GM21619 (cell line): ENCODE results near the gene PFDN2.
A peak's percentile ranks its signal among the peaks of the same experiment; 100 is the strongest.
"Not testable (repeated sequence)": the region's sequence is repeated elsewhere in the genome, so short reads cannot be mapped to it uniquely, and the experiment has no call there.

Source experiments
- ATAC-seq: cut with Tn5 transposase; IDR thresholded peaks from one replicate; pipeline ENCODE4 v1.9.1; 2021; ENCODE audit not compliant: unreplicated experiment

The PFDN2 gene

DNA sequence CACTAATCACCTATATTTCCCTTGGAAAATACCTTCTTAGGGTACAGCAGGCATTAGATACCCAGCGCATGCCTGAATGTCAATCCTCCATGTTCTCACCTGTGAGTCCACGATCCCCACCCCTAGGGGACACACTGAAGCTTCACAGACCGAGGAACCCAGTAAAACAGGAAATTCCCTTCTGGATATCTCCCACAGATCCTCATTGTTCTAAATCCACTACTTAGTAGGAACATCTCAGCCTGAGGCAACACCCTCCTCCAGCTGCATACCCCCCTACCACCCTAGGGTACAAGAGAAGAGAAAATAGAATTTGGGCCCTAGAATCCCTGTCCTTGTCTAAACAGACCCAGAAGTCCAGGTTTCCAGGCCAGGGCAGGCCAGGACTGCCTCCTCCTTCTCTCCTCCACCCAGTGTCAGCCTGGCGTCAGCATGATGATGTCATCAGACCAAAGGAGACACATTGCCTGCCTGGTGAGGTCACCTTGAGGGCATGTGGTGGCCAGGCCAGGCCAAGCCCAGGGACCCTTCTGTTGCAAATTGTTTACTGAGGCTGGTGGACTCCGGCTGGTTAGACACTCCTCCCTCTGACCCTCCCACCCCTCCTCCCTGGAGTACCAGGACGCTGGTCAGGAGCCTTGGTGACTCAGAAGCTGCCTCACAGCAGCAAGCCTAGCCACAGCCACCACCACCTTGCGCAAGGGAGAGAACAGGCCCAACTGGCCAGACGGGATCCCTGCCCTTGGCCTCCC, 34.7 kb downstream of the PFDN2 start:
- no peak for ATAC-seq

DNA sequence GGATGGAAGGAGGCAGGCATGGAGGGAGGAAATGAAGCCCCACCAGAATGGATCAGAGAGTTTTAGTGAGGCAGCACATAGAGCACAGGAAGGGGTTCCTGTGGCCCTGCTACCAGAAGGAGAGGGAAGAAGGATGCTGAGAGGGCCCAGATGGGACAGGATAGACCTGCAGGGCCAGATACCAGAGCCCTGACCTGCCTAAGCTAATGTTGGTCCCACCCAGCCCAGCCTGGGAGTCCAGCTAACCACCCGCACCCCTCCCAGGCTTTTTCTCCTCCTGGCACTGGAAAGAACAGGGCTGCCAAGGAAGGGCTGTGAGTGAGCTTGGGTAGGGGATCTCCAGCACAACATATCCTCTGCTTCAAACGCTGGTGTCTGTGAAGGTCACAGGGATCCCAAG, 35.4 kb downstream of the PFDN2 start:
- no peak for ATAC-seq

GRCh38 chr1:161081519-161081918, 36.3 kb downstream of the PFDN2 start:
- ATAC-seq, result no peak

DNA sequence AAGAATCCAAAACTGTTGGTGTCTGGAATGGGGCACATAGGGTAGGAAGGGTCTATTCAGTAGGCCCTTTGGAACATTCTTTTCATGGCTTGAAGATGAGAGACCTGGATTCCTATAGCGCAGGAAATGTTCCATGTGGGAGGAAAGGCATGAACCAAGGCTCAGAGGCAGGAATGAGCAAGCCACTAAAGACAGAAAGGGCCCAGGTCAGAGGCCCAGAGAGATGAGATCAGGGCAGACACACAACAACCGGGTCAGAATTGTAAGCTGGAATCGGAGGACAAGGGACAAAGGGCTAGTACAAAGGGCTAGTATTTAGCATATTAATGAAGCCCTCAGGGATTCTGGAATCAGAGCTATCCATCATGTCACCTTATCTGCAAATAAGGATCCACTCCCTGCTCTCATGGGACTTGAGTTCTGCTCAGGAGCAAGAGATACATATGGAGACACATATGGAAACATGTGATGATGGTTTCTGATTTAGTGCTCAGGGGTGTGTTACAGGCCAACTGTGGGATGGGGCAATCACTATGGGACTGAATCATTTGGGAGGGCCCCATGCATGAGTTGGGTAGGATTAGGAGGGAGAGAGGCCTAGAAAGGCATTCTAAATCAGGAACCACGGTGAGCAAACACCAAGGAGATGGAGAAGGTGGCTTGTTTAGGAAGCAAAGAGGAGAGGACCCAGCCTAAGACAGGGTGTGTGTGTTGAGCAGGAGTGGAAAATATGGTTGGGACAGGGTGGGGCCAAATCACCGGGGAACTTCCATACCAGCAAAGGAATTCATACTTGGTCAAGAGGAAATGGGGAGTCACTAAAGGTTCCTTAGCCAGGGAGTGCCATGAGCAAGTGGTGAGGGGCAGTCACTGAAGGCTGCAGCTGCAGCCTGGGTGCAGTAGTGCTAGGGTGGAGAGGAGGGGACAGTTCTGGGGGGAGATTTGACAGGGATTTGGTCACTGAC, 37.1 kb downstream of the PFDN2 start:
- ATAC-seq, result no peak

DNA sequence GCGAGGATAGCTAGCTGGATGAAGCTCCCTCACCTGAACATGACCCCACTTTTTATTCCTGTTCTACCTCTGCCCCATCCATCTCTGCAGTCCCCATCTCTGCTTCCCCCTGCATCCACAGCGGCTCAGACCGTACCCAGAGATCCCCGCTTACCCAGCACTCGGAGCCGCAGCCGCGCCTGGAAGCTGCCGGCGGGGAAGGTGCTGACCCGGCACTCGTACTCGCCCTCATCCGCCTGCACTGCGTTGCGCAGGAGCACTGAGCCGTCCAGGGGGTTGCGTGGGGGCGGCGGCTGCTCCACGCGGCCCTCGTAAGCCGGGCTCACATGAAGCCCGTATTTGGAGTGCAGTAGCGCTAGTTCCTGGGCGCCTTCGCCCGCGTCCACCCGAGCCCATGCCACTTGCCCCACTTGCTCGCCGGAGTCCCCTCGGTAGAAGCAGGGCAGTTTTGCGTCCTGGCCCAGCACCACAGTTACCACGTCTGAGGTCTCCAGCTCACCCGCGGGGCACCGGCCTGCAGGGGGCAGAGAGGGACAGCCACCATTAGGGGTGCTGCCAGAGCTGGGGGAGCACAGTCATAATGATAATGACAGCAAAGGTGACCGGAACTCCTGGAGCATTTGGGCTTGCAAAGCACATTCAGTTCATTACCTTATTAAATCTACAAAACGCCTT, 38.3 kb downstream of the PFDN2 start:
- ATAC-seq, result no peak

- no peak for ATAC-seq
Measured at GRCh38 chr1:161077426-161077825, 40.4 kb downstream of the PFDN2 start.

- no peak for ATAC-seq
Measured at GRCh38 chr1:161076410-161076809, 41.4 kb downstream of the PFDN2 start.

DNA sequence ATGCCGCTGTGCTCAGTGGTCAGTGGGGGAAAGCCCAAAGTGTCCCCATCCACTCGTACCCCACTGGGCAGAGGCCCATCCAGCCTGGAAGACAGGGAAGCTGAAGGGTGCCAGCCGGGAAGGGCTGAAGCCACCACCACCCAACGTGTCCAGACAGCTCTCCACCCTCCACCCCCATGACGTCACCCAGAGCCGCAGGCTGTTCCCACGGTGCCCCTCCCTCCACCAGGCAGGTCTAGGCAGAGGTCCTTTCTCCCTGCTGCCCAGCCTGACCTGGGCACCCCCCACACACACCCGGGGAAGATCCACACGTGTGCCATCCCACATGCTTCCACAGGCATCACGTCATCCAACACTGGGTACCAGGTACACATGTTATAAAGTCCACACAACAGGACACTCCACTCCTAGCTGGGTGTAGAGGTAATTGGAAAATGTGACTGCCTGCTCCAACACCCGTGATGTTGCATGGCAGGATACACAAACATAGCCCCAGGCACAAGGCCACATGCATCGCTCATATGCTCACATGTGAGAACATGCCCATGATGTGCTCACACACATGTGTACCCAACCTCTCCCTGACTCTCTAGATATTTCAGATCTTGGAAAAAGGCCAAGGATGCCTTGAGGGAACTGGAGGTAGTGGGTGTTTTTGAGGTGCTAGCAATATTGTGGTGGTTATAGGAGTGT, 43.0 kb downstream of the PFDN2 start:
- ATAC-seq, result no peak

GRCh38 chr1:161073474-161074121, 44.2 kb downstream of the PFDN2 start:
- ATAC-seq, result no peak

GRCh38 chr1:161072751-161073449, 44.9 kb downstream of the PFDN2 start:
- no peak for ATAC-seq

GRCh38 chr1:161071886-161072371, 45.9 kb downstream of the PFDN2 start:
- no peak for ATAC-seq

DNA sequence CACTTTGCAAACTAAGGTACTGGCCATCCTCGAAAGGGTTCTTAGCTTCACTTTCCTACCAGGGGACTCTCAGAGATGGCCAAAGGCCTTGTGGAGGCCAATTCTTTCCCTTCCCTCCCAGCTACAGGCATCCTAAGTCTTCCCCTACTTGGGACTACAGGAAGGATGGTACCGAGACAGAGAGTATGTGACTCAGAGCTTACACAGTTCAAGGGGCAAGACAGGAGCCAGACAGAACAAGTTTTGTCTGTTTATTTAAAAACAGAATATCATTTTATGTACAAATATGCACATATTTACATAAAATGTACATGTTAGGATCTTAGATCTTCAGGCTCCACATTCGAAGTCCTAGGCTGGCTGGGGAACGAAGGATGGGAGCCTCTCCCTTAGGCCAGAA, 47.1 kb downstream of the PFDN2 start:
- ATAC-seq, result no peak

DNA sequence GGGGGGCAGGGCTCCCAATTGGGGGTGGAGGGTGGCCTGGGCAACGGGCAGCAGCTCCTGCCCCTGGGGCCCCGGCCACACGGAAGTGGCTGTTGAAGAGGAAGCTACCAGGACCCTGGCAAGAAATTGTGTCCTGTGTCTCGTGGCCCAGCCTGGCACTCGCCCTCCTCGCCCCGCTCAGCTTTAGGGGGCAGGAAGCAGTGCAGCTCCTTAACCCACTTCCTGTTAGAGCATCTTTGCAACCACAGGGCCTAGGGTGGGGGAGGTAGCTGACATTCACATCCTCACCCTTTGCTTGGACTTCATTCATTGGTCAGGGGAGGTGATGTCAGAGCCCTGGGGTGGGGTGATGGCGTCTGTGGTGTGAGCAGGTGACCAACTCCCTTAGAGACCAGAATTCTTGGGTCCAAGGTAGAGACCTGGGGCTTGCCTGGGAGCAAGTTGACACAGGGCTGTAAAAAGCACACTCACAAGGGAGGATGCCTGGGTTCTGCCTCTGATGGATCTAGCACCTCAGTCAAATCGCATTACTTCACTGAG, 48.0 kb downstream of the PFDN2 start, which contains the start of gene ARHGAP30:
TSS of gene ARHGAP30 (minus strand) at position 161 of the 540 bp plus-strand sequence. CDS start 267 bp downstream, outside the sequence.
- peak; percentile 83 for ATAC-seq

DNA sequence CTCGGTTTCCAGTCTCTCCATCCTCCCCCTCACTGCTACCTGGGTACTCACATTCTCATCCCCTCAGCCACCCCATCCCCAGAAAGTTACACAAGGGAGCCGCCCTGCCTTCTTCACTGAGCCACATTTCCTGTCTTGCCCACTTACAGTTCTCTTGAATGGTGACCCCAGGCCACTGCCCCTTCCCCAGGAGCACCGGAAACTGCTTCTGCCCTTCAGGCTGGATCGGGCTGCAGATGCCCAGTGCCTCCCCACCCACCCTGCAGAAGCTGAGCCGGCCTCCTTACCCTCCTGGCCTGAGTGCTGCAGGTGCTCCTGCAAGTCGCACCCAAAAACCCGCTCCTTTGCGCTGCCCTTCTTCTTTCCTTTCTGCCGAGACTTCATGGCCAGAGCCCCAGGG, 48.6 kb downstream of the PFDN2 start:
- ATAC-seq, result no peak

- peak; percentile 56 for ATAC-seq
Measured at GRCh38 chr1:161068306-161069234, 49.3 kb downstream of the PFDN2 start.

DNA sequence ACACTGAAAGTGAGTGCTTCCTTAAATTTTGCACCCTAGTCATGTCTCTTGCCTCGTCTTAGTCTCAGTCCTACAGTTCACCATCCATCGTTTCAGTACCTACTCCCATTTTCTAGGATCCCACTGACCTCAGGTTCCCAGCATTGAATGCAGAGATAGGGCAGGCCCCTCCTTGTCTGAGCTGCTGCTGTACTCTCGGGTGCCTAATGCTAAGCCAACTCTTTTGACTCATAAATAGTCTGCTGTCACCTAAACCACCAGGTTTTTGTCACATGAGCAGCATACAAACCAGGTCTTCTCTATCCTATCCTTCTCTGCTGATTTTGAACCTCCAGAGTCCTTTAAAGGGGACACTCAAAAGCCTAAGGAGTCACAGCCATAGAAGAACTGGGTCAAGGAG, 51.1 kb downstream of the PFDN2 start:
- no peak for ATAC-seq

GRCh38 chr1:161065681-161066080, 52.2 kb downstream of the PFDN2 start:
- ATAC-seq, result not testable (repeated sequence)

DNA sequence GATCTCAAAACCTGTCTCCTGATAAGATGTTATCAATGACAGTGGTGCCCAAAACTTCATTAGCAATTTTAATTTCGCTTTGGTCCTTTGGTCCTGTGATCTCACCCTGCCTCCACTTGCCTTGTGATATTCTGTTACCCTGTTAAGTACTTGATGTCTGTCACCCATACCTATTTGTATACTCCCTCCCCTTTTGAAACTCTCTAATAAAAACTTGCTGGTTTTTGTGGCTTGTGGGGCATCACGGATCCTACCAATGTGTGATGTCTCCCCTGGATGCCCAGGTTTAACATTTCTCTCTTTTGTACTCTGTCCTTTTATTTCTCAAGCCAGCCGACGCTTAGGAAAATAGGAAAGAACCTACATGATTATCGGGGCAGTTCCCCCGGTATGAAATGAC, 53.9 kb downstream of the PFDN2 start:
- ATAC-seq, result not testable (repeated sequence)
